ENCODE data around the gene FGF9.

The FGF9 gene

DNA sequence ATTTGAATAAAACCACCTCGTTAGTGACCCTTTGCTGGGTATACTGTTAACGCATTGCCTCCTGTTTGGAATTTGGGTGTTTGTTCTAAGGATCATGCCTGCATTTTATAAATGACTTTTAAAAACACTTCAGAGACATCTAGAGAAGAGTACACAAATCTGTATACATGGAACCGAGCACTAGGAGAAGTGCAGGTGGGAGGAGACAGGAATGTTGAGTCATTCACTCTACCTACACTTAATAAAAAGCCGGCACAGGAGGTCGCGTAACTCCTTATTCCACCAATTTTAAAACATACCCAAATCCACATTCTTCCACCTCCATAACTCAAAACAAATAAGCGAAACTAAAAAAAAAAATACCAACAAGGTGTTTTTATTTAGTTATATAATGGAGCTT is 48.6 kb downstream of the FGF9 start:
- DNase-seq: no peak

DNA sequence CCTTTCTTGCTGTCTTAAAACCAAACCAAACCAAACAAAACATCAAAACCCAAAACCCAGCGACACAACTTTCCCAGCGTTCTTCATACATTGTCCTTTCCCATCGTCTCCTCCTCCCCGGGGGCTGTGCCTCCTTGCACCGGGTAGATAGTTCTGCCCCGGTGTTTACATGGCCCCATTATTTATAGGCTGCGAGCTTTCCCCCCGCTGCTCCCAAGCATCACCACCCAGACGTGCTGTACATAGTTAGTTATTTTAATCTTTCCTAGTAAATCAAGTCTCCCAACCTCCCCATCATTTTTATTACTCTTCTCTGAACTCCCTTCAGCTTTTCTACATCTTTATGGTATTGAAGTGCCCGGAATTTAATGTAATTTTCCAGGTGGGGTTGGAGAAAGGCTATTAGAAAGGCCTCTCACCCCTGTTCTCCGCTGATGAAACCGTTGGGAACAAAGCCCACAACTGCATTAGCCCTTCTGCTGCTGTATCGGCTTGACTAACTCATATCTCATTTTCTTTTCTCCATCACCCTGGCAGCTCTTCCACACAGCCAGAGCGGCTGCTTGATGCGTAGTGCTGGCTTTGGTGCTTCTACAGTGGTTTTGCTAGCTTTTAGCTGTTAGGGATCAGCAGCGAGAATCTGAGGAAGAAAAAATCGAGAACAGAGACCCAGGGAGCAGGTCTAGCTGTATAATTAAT is 53.1 kb downstream of the FGF9 start:
- DNase-seq: no peak

DNA sequence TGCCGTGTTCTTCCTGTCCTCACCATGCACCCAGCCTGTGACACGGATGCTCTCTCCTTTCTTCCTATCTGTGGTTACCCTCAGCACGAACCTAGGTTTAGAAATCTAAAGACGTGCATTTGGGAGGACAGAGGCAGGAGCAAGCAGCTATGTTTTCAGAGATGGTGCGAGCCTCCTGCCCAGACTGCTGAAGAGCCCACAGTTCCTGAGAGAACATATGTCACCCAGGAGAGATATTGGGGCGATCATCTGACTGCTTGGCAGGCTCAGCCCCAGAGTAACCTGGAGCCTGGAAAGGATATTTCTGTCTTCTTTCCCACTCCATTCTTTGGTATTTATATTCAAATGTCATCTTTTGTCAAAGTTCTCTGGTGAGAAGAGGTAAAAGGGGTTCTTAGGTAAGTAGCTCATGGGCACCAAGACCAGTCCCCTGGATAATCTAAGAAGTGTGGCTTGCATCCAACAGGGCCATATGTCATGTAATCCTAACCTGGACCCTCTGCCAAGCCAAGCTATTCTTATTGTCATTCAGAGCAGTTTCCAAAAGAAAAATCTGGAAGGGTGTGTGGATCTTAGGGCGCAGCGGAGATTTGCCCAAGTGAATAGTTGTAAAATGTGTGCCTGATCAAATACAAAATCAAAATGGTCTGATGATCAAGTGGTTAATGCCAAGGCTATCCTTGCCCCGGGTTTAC is 59.5 kb downstream of the FGF9 start:
- DNase-seq: no peak

DNA sequence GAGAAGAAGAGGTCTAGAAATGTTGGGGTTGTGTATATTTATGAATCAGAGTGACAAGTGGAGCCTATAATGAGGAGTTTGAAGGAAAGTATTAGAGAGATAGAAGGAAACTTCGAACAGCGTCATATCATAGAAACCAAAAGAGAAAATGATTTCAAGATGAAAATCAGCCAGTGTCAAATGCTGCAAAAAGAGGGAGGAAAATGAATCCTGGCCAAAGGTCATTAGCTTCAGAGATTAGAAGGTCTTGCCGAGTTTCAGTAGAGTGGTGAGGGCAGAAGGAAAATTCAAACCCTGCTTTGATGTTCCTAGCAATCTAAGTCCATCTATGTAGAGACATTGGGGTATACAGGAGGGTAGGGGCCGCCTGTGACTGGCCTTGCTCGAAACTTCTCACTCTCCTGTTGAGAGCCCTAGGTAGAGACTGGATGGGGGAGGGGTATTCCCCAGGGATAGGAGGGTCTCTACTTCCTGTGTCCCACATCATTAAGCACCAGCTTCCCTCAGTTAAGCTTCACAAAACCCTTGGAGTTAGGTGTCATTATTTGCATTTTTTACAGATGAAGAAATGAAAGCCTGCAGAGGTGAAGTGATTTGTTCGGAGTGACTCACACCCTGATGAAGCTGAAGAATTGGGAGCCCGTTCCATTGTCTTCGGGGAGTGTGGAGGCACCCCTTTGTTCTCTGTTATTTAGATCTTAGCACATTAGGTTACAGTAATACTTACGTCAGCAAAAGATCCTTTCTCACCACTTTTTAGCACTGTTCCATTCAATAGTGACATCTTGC is 62.8 kb downstream of the FGF9 start:
- DNase-seq: no peak

DNA sequence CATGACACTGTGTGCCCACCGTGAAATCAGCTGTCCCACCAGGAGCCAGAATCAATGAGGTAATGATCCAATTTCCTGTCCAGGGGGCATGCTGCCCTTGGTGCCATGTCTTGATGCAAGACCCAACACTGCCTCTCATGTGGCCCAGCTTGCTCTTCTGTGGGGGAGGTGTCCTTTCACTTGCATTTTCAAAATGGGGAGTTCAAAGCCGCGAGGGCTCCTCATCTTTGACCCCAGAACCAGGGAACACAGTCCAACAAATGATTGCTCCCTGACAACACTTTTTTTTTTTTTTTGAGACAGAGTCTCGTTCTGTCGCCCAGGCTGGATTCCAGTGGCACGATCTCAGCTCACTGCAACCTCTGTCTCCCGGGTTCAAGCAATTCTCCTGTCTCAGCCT is 64.1 kb downstream of the FGF9 start:
- DNase-seq: no peak

DNA sequence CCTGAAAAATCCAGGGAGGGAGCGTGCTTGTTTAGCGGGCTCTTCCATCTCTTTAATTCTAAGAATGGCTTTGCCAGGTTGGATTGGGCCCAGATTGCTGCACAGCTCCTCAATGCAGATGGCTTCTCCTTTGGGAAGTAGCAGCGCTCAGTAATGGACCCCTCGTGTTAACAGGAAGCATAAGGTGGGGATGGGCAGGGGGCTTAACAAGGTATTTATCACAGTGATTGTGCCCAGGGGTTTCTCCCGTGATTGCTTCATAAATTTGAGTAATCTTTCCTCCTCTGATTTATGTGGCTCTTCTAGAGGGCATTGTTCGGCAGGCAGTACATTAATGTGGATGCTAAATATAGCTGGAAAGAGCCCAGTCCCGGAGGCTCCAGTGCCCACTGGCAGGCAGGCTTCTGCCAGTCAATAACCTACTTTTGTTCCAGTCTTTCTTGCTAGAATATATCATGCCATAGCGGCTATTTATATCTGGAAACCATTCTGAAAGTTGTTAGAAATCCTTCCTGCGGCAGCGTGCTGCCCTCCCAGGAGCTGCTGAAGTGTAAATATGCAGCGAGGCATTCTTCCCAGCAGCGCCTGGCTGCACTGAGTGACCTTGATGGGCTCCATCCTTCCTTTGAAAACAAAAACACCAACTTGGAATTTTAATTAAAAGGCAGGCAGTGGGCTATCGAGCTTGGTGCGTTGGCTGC is 65.0 kb downstream of the FGF9 start:
- no peak for DNase-seq

DNA sequence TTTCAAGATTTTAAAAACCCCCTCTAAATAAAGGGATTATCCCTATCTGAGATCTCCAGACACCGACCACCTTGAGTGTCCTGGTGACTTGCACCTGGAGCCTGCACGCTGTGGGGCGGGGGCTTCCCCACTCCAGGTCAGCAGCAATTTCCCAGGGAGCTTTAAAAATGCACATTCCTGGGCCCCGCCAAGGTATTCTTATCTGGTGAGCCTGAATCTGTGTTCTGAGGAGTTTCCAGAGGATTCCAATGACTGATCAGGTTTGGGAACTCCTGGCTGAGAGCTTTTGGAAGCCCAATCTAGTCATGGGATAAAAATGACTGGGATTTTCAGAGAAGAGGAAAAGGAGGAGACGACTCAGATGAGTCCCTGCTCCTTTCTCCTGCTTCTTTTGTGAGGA is 66.1 kb downstream of the FGF9 start:
- no peak for DNase-seq

DNA sequence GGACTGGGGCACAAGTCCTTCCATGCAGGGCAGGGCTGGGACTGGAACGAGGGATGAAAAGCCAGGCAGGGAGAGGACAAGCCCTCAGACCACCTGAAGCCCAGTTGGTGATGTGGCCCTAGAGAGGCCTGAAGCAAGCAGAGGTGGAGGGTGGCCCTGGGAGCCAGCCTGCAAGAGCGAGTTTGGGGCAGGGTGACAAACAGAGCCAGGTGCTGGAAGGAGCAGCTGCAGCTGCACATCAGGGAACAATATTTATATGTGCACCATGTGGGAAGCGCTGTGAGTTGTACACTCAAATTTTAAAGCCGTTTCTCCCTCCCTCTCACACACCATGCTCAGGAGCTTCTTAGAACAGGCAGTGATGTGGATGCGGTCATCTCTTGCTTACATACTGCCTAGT is 67.8 kb downstream of the FGF9 start:
- DNase-seq: no peak

DNA sequence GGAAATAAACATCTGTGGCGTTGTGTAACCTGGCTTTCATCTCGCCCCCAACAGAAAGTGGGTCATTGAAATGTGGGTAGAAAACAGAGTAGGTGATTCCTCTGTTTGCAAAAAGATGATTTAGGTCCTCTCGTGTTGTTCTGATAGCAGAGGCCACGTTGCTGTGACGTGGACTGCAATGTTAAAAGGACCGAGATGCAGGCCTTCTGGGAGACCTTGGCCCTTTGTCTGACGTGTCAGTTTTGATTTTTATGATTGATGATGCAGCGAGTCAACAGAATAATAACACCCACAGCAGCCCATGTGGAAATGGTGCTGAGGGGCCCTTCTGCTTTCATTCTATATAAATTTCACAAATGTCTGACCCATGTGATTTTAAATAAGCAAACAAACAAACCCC is 68.9 kb downstream of the FGF9 start:
- DNase-seq: no peak

DNA sequence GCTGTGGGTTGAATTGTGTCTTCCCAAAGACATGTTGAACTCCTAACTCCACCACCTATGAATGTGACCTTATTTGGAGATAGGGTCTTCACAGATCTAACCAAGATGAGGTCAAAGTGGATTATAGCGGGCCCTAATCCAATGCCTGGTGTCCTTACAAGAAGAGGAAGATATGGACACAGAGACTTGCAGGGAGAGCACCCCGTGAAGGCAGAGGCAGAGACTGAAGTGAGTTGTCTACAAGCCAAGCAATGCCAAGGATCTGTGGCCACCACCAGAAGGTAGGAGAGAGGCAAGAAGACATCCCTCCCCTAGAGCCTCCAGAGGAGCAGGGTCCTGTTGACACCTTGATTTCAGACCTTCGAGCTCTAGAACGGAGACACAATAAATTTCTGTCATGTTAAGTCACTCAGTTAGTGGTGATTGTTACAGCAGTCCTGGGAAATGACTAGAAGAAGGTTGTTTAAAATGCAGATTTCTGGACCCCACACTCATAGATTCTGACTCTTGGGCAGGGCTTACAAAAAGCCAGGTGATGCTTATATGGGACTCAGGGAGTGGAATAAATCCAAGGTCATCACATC is 70.6 kb downstream of the FGF9 start:
- DNase-seq: no peak

DNA sequence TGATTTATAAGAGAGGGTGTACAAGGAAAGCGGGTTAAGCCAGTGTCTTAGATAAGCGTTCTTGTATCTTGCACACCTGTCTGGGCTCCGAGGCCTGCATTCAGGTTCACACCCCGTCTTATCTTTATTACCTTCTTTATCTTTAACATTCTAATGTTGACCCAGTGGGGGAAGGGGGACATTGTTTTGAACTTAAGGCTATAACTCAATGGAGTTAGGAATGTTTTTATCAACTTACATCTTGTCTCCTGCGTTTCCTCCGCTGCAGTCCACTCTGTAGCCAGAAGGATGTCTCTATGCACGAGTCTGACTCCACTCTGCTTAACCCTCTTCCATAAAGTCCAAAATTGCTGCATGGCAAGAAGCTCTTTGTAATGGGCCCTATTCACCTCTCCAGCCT is 71.2 kb downstream of the FGF9 start:
- no peak for DNase-seq

DNA sequence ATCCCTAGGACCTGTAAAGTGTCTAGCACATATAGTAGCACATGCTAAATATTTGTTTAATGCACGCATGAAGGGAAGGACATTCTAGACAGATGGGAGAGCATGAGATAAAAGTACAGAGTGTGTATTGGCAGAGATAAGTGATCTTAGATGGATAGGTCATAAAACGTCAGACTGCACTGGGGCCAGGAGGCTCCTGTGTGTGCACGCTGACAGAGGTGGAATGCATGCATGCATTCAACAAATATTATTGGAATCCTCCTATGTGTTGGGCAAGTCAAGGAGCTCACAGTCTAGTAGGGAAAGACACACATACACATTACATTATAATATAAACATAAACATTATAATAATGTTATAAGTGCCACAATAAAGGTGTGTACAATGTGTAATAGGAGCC is 73.3 kb downstream of the FGF9 start:
- no peak for DNase-seq

DNA sequence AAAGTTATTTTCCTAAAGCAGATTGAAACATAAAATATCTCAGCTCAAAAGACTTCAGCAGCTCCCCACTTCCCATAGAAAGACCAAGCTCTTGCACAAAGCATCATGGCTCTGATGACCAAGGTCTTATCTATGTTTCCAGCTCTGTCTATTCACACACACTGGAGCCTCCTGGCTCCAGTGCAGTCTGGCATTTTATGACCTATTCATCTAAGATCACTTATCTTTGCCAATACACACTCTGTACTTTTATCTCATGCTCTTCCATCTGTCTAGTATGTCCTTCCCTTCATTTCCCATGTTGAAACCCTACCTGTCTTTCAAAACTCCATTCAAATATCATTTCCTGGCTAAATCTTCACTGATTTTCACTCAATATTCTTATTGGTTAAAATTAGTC is 74.4 kb downstream of the FGF9 start:
- no peak for DNase-seq

DNA sequence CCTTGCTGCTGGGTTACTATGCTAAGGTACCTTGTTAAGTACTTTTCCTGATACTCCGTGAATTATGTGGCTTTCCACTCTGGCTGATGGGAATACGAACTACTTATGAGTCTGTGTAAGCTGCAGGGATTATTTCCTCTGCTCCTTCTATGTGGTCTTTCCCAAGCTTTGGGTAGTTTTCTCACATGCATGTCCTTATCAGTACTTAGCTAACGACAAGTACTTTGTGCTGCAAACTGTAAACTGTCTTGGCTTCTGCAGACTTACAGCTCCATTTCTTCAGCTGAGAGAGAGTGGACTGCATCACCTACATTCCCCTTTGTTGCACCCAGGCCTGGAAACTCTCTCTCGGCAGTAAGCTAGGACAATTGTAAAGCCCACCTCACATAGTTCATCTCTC is 76.6 kb downstream of the FGF9 start:
- DNase-seq: no peak

DNA sequence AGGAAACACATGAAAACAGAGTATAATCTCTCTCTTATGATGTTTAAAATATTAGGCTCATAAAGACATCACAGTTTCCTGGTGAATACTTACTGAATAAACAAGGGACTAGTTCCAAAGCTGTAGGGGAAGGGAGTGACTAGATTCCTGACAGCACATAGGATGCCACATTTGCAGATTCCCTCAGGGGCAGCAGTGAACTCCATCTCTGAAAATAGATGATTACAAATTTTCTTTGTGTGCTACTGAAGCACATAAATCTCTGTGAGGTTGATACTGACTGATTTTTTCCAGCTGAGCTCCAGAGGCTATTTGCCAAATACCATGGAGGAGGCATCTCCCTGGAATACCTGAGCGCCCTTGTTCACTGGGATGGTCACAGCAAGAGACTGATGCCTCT is 77.3 kb downstream of the FGF9 start:
- no peak for DNase-seq

DNA sequence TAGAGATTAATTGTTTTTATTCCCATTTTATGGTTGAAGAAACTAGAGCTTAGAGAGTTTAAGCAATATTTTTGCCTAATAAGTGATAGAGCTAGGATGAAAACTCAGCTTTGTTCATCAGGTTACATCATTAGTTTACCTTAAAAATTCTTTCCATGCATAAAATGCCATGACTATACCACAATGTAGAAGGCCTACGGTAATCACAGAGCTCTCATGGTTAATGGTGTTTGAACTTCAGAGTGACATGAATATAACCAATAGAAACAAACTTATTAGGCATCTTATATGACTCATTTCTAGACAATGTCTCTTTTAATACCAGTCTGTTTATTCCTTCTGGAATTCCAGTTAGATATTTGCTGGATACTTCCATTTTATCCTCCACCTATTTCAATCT is 78.5 kb downstream of the FGF9 start:
- DNase-seq: no peak

DNA sequence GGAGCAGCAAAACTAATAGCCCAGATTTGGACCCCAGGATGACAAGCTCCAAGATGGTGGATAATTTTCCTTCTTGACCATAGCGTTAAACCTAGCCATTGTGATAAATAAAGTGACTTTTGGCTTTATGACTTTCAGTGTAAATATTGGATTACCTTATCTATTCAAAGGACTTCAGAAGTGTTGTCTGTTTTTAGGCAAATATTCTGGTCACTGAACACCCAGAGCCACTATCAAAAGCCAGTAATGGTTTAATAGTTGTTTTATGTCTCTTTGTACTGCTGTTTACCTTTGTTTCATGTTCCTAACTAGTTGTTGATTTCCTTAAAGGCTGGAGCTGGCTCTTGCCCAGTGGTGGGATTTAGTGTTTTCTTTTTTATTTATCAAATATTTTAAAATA is 81.6 kb downstream of the FGF9 start:
- DNase-seq: no peak

DNA sequence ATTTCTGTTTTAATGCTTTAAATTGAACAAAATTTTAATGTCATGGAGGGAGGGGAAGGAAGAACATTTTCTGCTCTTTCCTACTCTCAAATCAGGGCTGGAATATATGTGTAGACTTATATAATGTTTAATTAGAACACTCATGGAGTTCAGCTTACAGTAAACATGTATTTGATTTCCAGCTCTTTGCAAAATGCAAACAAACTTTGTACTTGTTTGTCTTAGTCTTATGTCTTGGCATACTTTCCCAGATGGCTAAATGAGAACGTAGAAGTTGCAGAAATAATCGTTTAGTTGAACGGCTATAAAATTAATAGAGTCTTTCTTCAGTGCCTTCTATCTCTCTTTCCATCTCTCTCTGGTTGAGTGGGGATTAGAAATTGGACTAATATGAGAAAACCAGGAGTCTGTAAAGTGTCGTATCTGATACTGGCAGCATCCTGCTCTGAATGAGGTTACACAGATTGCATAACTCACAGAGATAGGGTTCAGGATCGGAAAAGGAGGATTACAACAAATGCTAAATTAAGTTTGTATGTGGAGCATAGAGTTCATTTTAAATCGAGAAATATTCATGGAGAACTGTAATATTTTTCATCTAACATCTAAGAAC is 82.3 kb downstream of the FGF9 start:
- no peak for DNase-seq
